Measurements from ENCODE around the gene HEPACAM. TPM values are rescaled to one million over a fixed set of nuclear protein-coding genes. Genes with fewer than 3 reads are reported as not detected.

The HEPACAM gene
- total RNA-seq, 2 donors from 2014 or later = 0.26 to 7.9 TPM

DNA sequence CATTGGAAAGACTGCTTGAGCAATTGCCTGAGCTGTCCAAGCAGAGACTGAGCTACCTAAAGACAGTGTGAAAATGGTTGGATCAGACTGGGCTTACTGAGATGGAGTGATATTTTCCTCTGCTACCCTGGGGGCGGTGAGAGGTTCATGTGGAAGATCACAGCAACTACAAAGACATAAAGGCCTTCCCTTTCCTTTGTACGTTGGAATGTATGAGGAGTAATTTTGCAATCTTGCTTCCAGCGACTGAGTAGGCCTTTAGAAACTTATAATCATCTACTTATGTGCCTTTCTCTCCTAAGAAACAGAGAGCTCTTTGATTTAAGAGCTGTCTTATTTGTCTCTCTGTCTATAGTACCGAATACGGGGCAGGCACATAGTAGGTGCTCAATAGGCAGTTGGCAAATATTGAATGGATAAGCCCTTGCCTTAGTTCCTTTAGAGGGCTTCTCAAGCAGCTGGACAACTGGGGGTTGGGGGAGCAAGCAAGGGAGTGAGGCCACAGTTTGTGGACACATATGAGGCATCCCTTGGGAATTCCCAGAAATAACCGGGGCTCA is 2.4 kb upstream of the HEPACAM start:
- Histone ChIP-seq H3K27ac (no peak overlapping the region), H3K27me3 (no peaks in the 10 kb centered on the region), H3K4me3 (no peak overlapping the region), H3K9me3 (no peaks in the 10 kb centered on the region), H3K4me1 (no peaks in the 10 kb centered on the region), H3K36me3 (replicated peaks in 1 of 2; ENCODE audit: insufficient read depth in 1 of 2, low read depth in 2 of 2) (no peaks in the 10 kb centered on the region)
- 54% methylated on average over 6 of the region's 6 CpGs for WGBS, 2 donors
- intact Hi-C loops (cut with DNase I) = no loop called here
- DNase-seq (no peak), ATAC-seq (no peak)
- TF ChIP-seq POLR2A (IDR thresholded peaks at IDR 0.05) = no peak
- TF ChIP-seq, protein P1, sequence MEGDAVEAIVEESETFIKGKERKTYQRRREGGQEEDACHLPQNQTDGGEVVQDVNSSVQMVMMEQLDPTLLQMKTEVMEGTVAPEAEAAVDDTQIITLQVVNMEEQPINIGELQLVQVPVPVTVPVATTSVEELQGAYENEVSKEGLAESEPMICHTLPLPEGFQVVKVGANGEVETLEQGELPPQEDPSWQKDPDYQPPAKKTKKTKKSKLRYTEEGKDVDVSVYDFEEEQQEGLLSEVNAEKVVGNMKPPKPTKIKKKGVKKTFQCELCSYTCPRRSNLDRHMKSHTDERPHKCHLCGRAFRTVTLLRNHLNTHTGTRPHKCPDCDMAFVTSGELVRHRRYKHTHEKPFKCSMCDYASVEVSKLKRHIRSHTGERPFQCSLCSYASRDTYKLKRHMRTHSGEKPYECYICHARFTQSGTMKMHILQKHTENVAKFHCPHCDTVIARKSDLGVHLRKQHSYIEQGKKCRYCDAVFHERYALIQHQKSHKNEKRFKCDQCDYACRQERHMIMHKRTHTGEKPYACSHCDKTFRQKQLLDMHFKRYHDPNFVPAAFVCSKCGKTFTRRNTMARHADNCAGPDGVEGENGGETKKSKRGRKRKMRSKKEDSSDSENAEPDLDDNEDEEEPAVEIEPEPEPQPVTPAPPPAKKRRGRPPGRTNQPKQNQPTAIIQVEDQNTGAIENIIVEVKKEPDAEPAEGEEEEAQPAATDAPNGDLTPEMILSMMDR (IDR thresholded peaks at IDR 0.05) = no peak

- DNase-seq (no peak), ATAC-seq (no peak)
- 62 to 68% methylated on average over 3 of the region's 3 CpGs for WGBS, 2 donors
- TF ChIP-seq, protein P1 (IDR thresholded peaks at IDR 0.05) = no peak
- no peak for TF ChIP-seq POLR2A (IDR thresholded peaks at IDR 0.05)
- intact Hi-C loops (cut with DNase I) = no loop called here
- Histone ChIP-seq H3K36me3 (replicated peaks in 1 of 2; ENCODE audit: insufficient read depth in 1 of 2, low read depth in 2 of 2) (no peaks in the 10 kb centered on the region), H3K4me3 (no peak overlapping the region), H3K27me3 (no peaks in the 10 kb centered on the region), H3K4me1 (no peaks in the 10 kb centered on the region), H3K27ac (no peak overlapping the region), H3K9me3 (no peaks in the 10 kb centered on the region)
Measured at GRCh38 chr11:124937336-124937935, 1.6 kb upstream of the HEPACAM start.

- Histone ChIP-seq H3K36me3 (replicated peaks in 1 of 2; ENCODE audit: insufficient read depth in 1 of 2, low read depth in 2 of 2) (no peaks in the 10 kb centered on the region), H3K4me1 (no peaks in the 10 kb centered on the region), H3K4me3 (no peak overlapping the region), H3K9me3 (no peaks in the 10 kb centered on the region), H3K27me3 (no peaks in the 10 kb centered on the region), H3K27ac (no peak overlapping the region)
- no peak for ATAC-seq
- 42 to 58% methylated on average over 4 of the region's 4 CpGs for WGBS, 2 donors
- no peak for DNase-seq
- TF ChIP-seq POLR2A (IDR thresholded peaks at IDR 0.05) = no peak
- intact Hi-C loops (cut with DNase I) = no loop called here
Measured at GRCh38 chr11:124934862-124935547, 842 bp downstream of the HEPACAM start.

DNA sequence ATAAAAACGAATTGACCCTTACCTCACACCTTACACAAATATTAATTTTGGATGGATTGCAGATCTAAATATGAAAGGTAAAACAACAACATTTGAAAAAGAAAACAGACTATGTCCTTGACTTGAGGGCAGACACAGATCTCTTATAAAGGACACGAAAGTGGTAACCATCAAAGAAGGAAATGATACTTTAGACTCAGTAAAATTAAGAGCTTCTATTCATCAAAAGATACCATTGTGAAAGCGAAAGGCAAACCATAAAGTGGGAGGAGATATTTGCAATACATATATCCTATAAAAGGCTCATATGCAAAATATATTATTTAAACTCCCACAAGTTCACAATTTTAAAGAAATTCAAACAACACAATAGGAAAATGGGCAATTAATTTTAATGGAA is 5.0 kb downstream of the HEPACAM start:
- no peak for TF ChIP-seq POLR2A (IDR thresholded peaks at IDR 0.05)
- TF ChIP-seq, protein P1 (IDR thresholded peaks at IDR 0.05) = no peak
- no peak overlapping the region for H3K4me3 ChIP-seq
- intact Hi-C loops (cut with DNase I) = no loop called here
- no peak overlapping the region for H3K27ac ChIP-seq
- no peaks in the 10 kb centered on the region for H3K9me3 ChIP-seq
- DNase-seq = no peak
- WGBS, 2 donors = 56 to 60% methylated on average over 3 of the region's 3 CpGs
- H3K36me3 ChIP-seq (replicated peaks in 1 of 2; ENCODE audit: insufficient read depth in 1 of 2, low read depth in 2 of 2) = no peaks in the 10 kb centered on the region
- no peak for ATAC-seq
- no peaks in the 10 kb centered on the region for H3K27me3 ChIP-seq
- H3K4me1 ChIP-seq = no peaks in the 10 kb centered on the region

DNA sequence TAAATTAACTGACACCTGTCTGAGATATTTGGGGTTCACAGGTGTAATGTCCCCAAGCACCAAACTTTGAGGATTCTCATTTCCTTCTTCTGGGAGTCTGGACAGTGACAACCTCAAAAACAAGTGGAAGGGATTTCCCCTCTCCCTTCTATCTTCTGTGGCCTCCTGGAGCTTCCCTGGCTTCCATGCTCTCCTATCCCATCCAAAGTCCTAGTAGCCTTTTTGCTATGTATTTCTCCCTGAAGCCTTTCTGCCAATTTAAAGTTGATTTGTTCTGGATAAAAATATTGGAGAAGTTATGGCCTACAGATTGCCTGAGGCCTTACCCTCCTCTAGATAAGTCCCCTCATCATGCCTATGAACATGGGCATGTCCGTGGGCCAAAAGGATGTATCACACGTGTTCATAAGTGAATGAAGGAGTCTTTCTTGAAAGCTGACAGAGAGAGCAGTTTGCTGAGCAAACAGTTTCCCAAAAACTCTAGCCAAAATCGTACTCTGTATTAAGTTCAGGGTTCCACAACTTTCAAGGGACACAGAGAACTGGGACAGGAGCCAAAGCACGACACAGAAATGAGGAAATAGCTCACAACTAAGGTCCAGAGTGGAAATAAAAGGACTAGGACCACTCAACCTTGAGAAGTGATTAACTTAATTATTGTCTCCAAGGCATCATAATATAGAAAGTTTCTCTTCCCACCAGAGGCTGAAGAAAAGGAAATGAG is 6.7 kb downstream of the HEPACAM start:
- DNase-seq = peak in 1 of 4 donors; percentile 16
- Histone ChIP-seq H3K4me3 (no peak overlapping the region), H3K36me3 (replicated peaks in 1 of 2; ENCODE audit: insufficient read depth in 1 of 2, low read depth in 2 of 2) (no peaks in the 10 kb centered on the region), H3K27me3 (no peaks in the 10 kb centered on the region), H3K9me3 (no peaks in the 10 kb centered on the region), H3K4me1 (no peaks in the 10 kb centered on the region), H3K27ac (no peak overlapping the region)
- TF ChIP-seq POLR2A (IDR thresholded peaks at IDR 0.05) = no peak
- TF ChIP-seq, protein P1 (IDR thresholded peaks at IDR 0.05) = no peak
- ATAC-seq = no peak
- intact Hi-C loops (cut with DNase I) = no loop called here
- 28 to 35% methylated on average over 4 of the region's 4 CpGs for WGBS, 2 donors

All from body of pancreas (tissue), 4 donors.